GM21381 (cell line): ENCODE measurements around the gene ELAVL1.

Experiments used
- ATAC-seq: cut with Tn5 transposase; IDR thresholded peaks from one replicate; pipeline ENCODE4 v1.9.1; 2021; ENCODE audit warnings: mild to moderate bottlenecking, moderate library complexity; ENCODE audit not compliant: unreplicated experiment

ELAVL1 gene

DNA sequence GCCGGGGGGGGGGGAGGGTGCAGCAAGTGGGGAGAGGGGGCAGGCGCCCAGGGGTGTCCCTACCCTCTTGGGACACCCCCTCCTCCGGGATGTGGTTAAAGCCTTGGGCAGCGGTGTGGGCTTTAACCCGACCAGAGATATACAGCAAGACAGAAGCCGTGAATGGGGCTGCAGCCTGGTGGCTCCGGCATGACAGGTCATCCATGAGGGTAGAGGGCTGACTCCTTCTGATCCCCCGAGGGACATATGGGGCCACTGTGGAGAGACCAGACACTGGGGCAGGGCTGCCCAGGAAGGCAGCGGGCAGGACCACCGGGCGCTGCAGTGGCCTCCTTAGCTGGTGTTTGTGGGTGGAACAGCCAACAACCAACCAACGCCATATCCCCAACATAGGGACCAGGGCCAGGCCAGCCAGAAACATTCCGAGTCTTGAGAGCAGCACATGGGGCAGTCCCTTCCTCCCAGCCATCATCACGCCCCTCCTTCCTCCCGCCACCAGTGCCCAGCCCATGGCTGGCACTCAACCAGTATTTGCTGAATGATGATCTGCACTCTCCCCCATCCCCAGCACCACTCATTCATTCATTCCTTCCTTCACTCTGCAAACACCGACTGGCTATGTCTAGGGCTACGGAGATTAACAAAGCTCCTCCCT lies 18.2 kb downstream of the ELAVL1 start:
- no peak for ATAC-seq

DNA sequence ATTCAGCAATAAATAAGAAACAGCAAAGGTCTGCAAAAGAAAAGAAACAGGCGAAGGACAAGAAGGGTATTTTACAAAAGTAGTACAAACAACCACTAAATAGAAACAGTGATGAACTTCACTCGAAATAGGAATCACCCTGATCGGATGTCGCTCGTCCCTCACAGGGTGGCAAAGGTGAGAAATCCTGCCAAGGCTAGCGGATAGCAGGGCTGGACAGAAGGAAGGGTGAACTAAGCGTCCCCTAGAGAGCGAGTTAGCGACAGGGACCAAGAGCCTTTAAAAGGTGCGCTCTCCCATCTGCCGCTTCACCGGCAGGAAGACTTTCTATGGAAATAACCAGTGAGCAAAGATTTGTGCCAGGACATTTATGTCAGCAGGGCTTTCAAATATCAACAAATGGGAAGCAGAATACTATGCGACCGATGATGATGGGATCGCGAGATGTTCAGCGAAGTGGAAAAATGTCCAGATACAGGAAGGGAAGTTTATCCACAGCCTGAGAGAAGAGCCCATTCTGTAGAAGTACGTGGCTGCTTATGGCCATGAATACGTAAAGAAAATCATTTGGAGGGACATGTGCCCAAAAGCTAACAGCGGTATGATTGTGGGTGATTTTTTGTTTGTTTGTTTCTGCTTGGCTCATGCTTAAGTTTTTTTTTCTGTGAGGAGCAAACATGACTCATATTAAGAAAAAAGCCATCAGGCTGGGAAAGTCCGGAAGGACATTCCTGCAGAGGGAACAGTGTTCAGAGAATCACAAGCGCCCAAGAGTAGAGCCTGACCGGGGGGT lies 18.9 kb downstream of the ELAVL1 start:
- ATAC-seq: no peak

GRCh38 chr19:7985481-7985911 lies 19.9 kb downstream of the ELAVL1 start:
- no peak for ATAC-seq

DNA sequence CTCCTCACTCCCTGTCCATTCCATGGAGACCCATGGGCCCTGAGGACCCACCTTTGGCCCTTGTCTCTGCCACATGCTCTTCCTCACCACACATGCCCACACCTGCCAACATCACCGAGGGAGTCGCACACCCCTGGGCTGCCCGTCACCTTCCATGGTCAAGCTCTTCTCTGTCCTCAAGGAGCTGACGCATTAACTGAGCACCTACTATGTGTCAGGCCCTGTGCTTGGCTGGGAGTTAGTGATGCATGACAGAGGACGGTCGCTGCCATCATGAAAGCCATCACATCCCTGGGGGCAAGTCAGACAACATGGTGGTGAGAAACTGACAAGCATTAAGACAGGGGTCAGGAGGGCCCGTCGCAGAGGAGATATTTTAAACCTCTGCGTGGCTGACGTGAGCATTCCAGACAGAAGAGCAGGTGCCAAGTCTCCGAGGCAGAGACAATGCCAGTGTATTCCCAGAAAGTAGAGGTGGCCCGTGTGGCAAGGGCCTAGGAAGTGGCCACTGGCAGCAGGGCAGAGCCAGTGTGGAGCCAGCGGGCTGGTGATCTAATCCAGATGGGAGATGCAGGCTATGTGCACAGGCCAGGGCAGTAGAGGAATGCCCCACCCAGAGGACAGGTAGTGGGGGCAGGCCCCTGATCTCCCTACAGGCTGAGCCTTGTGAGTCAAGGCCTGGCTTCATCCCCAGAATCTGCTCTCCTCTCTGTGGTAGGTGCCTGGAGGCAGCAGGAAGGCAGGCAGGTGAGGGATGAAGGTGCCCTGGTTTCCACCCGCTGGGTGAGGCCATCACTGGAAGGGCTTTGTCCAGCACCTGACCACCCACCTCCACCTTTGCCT lies 21.2 kb downstream of the ELAVL1 start:
- ATAC-seq: no peak

GRCh38 chr19:7983286-7983950 lies 22.0 kb downstream of the ELAVL1 start:
- ATAC-seq: no peak

GRCh38 chr19:7982651-7983099 lies 22.8 kb downstream of the ELAVL1 start:
- no peak for ATAC-seq

DNA sequence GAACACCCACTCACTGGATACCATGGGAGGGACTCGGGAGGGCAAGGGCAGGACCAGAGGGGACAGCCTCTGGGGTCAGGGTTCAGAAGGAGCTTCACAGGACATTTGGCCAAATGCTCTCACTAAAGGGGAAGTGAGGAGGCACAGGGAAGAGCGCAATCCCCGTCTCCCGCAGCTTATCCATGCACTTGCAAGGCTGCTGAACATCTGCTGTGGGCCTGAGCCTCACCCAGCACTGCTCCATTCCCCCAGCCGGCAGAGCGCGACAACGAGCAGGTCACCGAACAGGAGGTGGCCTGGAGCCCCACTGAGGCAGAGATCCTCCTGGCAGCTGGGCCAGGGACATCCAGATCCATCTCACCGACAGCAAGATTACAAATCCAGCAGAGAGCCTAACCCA lies 23.3 kb downstream of the ELAVL1 start:
- no peak for ATAC-seq

DNA sequence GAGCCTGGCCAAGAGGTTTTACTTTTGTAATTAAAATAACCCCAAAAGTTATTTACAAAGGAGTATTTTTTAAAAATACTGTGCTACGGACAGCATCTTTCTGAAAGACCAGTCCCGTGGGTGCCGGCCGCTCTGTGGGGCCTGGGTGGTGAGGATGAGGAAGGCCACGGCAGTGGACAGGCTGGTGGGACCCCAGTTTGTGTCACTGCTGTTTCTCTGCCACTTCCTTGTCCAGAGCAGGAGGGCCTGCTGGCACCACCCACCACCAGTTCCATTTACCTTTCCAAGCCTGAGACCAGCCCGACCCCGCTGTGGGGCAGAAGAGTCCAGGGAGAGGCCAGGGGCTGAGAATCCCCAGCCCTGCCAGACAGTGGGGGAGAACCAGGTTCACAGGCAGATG lies 23.8 kb downstream of the ELAVL1 start:
- ATAC-seq: no peak

DNA sequence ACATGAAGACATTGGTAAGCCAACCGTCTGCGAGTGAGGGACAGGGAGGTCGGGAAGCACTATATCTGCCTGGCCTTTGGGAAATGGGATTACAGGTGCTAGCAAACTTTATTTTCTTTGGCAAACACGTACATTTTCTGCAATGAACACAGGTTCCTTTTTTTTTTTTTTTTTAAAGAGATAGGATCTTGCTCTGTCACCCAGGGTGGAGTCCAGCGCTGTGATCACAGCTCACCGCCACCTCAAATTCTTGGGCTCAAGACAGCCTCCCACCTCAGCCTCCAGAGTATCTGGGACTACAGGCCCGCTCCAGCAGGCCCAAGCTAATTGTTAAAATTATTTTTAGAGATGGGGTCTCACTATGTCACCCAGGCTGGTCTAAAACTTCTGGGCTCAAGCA lies 24.2 kb downstream of the ELAVL1 start:
- no peak for ATAC-seq

- ATAC-seq: no peak
Measured at GRCh38 chr19:7980635-7981121, 24.8 kb downstream of the ELAVL1 start.

- no peak for ATAC-seq
Measured at GRCh38 chr19:7980168-7980567, 25.3 kb downstream of the ELAVL1 start.

DNA sequence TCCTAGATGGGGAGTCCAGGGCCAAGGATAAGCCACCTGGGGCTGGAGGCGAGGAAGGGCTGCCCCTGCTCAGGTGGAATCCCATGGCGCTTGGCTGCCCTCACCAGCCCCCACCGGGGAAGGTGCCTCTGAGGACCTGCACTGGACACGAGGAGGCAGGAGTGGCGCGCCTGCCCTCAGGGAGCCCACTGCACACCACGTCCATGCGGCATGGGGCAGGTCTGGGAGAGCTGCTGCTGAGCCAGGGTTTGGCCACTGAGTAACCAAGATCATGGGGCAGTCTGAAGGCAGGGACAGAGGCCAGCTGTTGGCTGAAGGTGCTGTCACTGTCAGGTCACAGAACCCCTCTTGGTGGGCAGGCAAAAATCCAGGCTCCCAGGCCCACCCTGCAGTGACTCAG lies 25.9 kb downstream of the ELAVL1 start:
- ATAC-seq: no peak

GRCh38 chr19:7979011-7979410 lies 26.4 kb downstream of the ELAVL1 start:
- no peak for ATAC-seq

DNA sequence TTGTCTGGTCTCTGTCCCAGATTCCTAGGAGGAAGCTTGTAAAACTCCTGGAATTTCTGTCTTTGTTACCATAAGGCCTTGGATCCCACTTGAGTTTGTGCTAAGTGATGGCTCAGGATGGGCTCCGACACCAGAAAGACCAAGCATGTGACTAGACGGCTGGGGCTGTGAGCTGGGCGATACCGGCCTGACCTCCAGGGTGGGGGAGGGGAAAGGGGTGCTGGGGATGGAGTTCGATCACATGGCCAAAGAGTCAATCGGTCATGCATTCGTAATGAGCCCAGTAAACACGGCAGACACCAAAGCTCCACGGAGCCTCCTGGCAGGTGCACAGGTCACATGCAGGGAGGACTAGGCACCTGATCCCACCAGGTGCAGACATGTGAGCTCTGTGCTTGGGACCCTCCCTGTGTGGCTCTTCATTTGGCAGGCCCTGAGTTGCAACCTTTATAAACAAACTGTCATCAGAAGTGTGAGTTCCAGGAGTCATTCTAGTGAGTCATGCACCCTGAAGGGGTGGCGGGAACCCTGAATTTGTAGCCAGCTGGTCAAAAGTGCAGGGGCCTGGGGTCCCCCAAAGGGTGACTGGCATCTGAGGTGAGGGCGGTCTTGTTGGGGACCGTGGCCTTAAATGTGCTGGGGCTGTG lies 27.1 kb downstream of the ELAVL1 start:
- no peak for ATAC-seq

DNA sequence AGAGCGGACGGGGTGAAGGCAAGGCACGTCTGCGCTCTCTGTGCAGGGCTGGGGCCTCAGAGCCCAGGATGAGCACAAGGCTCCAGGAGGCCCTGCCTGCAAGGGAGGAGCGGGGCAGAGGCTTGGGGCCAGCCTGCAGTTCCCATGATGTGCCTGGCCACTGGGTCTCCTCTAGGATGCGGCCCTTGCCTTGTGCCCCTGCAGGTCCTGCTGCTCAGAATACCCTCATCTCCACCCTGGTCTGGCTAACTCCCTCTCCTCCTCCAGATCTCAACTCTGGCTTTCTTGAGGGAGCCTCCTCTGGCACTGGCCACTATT lies 27.8 kb downstream of the ELAVL1 start:
- ATAC-seq: no peak

GRCh38 chr19:7977021-7977722 lies 28.3 kb downstream of the ELAVL1 start:
- ATAC-seq: no peak

GRCh38 chr19:7976461-7976860 lies 29.0 kb downstream of the ELAVL1 start:
- no peak for ATAC-seq

GRCh38 chr19:7975037-7975436 lies 30.4 kb downstream of the ELAVL1 start:
- no peak for ATAC-seq

DNA sequence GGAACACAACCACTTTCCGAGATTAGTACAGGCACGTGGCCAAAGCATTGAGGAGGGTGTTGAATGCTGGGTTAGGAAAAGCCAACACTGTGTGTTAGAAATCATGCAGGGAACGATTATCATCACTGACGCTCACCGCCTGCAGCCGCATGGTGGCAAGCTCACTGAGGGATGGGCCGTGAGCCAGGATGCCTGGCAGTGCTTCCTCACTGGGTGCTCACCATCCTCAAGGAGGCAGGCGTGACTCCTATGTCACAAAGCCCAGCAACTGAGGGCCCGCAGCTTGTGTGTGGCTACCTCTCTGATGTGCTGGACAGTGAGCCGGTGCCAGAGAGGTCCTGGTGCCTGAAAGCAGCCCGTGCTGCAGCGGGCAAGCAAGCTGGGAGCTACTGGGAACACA lies 31.6 kb downstream of the ELAVL1 start:
- ATAC-seq: no peak
